Right ventricle myocardium inferior (tissue), 1 donor: ENCODE measurements around the gene MS4A15. TPM values are rescaled to one million over a fixed set of nuclear protein-coding genes. Genes with fewer than 3 reads are reported as not detected.

ENCODE experiments used
- ATAC-seq: fragments of 200-7000 bp; cut with Tn5 transposase; one replicate; pipeline ENCODE4 v1.9.1; 2020; ENCODE audit warnings: mild to moderate bottlenecking, moderate library complexity
- DNase-seq: peaks from one replicate; pipeline ENCODE4 v3.0.0; 2021; ENCODE audit errors: missing footprints
- intact Hi-C: fragments of 100-400 bp; cut with DNase I; formaldehyde crosslinking; loops from one replicate; pipeline ENCODE4 v1.11.0; 2022
- total RNA-seq: library from RNA; stranded (reverse); fragmentation: NEBNext Ultra II Directional; extraction: Animal tissue kit (Norgen Biotek cat#: 25700); gene quantifications from one replicate; pipeline ENCODE4 v1.2.1, GENCODE V29; 2021
- donor health status: DM: no; HTN: yes; CAD: no; lungs with severe emphysema.

MS4A15 gene
- total RNA-seq, 1 donor from 2014 or later = not detected

DNA sequence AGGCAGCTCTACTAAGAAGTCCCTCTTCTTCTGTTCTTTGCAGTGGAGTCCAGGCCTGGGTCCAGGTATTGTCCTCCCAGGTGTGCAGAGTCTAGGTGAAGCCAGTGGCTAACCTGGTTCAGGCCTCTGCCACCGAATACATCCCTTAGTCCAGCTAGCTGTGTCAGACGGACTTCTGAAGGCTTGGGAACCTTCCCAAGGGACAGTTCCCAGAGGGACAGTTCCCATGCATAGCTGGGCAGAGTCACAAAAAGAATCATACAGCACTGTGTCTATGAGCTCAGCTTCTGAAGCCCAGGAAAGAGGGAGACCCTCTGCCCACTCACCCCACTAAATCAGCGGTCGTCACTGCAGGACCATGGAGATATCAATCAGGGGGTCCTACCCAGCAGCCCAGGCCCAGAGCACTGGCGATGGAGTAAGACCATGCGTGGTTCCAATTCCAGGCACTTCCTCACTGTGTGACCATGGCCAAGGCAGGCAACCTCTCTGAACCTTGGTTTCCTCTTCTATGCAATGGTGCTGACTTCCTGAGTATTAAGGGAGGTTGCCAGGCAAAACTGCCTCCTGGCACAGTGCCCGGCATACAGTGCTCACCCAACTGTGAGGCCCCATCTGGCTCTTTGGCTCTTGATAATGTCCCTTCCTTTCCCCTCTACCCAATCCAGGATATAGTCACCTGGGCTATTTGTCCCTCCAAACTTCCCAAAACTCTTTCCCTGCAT, 31.9 kb downstream of the MS4A15 start:
- intact Hi-C loops = no loop called here
- ATAC-seq (no peak), DNase-seq (no peak)

DNA sequence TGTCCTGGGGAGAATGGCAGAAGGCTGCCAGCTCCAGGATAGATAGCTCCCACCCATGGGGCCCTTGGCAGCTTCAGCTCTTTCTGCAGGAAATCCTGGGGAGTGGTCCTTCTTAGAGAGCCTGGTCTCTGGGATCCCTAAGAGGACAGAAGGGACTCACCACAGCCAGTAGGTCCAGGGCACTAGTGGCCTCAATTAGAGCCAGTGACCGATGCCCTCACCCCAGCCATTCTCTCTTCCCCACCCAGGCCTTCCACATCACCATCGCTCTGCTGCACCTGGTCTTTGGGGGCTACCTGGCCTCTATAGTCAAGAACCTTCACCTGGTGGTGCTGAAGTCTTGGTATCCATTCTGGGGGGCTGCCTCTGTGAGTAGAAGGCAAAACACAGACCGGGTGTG, 34.1 kb downstream of the MS4A15 start:
- ATAC-seq (no peak), DNase-seq (no peak)
- intact Hi-C loops = no loop called here

DNA sequence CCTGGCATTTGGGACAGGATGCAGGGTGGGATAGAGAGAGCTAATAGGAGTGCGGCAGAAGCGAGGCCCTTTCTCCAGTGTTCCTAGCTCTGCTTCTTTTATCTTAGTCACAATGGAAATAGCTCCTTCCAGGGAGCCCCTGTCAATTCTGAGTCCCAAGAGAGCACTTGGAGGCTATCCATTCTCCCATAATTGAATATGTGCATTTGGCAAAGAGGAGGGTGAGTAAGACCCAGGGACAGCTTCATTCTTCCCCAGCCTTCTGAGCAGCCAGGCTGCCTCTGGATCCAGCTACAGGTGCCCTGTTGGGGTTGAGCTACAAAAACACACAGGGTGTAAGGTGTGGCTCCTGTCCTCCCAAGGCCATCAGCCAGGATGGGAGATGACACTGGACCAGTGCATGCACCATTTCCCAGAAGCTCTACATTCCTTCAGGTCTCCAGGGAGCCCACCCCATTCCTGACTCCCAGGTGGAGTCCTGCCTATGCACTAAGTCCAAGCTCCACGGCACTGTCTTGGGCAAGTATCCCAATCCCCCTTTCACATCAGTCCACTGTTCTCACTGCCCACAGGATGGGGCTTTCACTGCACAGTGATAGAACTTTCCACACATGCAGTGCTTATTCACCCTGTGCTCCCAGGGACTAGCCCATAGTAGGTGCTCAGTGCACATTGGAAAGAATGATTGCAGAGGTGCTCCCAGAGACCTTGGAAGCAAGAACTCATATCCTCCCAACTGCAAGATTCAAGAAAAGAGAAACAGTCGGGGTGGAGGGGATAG, 34.7 kb downstream of the MS4A15 start:
- DNase-seq = no peak

DNA sequence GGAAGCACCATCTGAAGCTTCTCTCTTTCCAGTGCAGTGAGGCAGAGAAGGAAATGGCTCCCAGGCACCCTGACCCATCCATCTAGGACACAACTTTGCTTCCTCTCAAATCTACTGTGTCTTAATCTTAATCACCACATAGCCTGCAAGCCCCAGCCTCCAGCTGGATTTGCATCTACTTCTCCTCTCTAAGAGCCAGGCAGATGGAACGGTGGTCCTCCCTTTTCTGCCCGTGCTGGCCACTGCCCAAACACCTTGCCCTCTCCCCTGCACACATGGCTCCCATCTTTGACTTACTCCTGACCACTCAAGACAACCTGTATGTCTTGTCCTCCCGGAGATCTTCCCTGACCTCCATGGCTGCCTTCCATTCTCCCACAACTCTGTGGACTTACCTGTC, 35.9 kb downstream of the MS4A15 start:
- ATAC-seq = no peak
- intact Hi-C loops = no loop called here
- no peak for DNase-seq

More for the DNA sequence above, 34.7 kb downstream of the MS4A15 start:
- intact Hi-C loops = no loop called here
- no peak for ATAC-seq

DNA sequence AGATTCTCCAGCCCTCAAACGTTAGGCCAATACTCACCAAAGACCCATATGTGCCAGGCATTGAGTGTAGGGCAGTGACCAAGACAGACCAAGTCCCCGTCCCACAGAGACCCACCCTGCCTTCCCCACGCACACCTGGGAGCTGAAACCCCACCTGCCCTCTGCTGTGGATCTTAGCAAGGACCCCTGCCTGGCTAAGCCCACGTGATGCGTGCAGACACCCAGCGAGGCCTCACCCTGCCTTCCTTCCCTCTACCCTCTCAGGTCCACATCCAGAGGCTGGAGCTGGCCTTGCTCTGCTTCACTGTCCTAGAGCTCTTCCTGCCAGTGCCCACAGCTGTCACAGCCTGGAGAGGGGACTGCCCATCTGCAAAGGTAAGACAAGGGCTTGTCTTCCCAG, 38.6 kb downstream of the MS4A15 start:
- DNase-seq (no peak), ATAC-seq (no peak)
- intact Hi-C loops = no loop called here

DNA sequence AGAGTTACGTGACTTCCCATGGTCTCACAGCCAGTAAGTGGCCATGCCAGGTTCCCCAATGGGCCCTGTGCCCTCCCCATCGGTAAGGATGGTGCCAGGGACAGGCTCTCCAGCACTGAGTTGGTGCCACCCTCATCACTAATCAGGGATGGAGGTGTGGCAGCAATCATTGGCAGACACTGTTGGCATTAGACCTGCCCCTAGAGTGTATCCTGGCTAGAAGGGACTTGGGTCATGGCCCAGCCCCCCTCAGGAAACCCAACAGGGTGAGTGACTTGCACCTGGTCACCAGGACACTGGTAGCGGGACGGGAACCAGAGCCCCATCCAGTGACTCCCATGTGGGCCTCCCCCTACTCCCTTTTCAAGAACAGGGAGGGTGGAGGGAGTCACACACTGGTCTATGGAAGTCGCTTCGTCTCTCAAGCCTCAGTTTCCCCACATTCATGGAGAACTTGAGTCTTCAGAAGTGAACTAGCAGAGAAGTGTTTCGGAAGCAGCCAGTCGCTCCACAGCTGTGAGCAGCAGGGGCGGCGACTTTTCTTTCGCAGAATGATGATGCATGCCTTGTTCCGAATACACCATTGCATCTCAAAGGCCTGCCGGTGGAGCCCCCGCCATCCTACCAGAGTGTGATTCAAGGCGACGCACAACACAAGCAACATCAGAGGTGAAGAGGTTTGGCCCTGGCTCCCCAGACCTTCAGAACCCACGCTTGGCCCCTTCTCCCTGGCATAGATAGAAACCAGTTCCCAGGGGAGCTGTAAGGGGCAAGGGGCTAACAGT, 41.4 kb downstream of the MS4A15 start:
- ATAC-seq (no peak), DNase-seq (no peak)
- intact Hi-C loops = no loop called here

DNA sequence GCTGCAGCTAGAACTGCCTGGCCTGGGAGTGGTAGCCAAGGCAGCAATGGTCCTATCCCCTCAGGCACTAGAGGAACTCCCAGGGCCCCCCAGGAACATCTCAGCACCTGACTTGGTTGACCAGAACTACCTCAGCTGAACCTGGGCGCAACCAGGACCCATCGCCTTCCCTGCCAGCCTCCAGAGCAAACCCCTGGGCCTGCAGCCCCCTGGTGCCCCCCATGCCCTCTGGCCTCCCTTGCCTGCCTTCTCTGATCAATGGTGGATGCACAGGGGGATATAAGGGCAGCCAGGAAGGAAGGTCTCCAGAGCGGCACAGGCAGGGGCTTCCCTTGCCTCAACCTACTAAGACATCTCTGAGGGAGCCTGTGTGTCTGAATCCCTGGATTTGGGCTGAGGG, 42.0 kb downstream of the MS4A15 start:
- intact Hi-C loops = no loop called here
- no peak for DNase-seq
- no peak for ATAC-seq

DNA sequence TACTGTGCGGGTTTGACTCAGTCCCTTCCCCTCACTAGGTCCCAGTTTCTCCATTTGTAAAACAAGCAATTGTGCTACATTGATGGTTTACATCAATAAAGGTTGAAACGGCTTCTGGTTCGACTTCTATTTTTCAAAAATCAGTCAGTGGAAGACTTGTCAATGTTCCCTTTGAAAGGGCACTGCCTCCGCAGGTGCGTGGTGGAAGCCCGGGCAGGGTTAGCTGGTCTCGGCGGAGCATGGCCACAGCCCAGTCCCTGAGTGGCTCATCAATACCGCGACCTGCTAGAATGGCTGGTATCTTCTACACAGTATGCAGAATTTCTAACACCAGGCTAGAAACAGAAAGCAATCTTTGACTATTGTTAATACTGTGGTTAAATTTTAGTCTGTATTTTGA, 44.5 kb downstream of the MS4A15 start:
- intact Hi-C loops = no loop called here
- ATAC-seq (no peak), DNase-seq (no peak)

DNA sequence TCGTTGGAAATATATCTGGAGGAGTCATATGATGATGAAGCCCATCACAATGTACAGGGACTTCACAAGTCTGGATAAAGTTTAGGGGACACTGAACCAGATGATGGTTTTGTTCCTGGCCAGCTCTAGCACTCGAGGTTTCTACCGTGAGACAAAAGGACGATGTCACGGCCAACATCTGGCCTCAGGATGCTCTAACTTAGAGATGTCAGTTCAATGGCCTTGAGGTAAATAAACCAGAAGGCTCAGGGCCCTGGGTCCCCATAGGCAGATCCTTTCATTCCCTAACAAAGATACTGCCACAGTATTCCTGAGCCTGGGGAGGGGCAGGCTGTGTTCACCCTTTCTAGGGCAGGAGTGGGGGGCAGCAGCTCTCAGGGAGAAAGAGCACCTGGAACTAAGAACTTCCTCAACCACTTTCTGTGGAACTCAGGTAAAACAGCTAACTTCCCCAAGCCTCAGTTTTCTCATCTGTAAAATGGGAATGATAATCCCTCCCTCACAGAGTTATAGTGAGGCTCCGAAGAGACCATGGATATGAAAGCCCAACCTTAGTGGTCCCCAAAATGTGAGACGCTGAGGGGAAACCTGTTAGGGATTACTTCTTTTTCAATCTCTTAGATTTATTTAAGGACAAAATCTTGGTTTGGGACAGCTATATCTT, 46.7 kb downstream of the MS4A15 start:
- no peak for DNase-seq
- no peak for ATAC-seq
- intact Hi-C loops = no loop called here

DNA sequence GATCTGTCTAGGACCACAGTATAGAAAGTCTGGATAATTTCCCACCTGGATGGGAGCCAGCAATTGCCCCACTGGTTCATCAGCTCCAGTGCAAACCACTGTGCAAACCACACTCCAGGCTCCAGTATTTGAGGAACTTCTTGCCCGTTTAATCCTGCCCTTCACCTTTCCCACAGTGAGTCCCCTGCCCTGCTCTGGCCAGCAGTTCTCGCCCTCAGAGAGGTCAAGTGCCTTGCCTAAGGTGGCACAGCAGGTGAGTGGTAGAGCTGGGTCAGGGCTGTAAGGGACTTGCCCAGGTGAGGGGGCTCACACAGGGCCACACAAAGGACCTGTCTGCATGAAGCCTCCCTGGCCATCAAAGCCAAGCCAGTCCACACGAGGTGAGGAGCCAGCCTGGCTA, 52.6 kb downstream of the MS4A15 start:
- DNase-seq (no peak), ATAC-seq (no peak)
- intact Hi-C loops = no loop called here

DNA sequence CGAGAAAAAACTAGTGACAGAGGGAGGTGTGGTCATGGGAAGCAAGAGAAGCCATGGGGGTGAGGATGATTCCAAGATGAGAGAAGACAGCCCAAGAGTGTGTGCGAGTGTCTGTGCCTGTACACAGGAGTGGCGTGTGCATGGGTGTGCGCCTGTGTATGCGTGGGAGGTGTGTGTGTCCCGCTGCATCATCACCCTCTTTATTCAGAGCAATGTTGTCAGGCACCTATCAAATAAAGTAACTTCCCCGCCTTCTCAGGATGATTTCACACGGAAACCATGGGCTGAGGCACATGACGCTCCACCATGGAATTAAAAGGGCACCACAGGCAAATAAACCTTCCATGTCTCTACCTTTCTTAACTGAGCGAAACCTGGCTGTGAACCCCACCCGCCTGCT, 53.0 kb downstream of the MS4A15 start:
- ATAC-seq (no peak), DNase-seq (no peak)
- intact Hi-C loops = no loop called here

DNA sequence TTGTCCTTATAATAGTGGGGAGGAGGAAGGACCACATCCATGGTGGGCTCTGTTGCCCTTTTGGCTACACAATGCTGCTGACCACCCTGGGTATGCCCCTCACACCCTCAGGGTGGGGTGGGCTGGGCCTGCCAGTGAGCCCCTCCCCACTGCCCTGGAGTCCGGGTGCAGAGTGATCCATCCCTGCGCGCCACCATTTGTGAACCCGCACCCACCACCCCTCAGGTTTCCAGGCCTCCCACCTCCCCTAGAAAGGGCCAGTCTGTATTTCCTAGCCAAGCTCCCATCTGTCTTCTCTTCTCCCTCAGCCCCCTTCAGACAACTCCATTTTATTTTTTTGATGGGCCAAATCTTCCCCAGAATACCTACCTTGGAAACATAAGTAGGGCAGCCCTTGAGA, 53.5 kb downstream of the MS4A15 start:
- DNase-seq = no peak
- ATAC-seq = no peak
- intact Hi-C loops = no loop called here

DNA sequence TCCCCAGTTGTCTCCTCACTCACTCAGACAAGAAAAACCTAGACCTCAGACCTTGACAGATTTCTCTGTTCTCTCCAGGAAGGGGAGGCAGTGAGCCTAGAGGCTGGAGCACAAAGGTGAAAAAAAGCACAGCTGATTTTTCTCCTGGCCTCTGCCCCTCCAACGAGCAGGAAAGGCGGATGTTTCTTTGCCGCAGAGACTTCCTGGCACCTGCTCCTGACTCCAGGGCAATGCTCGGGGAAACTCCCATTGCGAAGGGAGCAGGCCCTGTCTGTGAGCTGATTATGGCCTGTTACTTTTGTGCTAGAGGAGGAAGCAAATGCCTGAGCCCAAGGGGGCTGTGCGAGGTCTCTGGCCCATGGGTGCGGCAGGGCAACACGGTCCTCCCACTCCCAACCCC, 53.9 kb downstream of the MS4A15 start:
- intact Hi-C loops = no loop called here
- no peak for DNase-seq
- no peak for ATAC-seq

DNA sequence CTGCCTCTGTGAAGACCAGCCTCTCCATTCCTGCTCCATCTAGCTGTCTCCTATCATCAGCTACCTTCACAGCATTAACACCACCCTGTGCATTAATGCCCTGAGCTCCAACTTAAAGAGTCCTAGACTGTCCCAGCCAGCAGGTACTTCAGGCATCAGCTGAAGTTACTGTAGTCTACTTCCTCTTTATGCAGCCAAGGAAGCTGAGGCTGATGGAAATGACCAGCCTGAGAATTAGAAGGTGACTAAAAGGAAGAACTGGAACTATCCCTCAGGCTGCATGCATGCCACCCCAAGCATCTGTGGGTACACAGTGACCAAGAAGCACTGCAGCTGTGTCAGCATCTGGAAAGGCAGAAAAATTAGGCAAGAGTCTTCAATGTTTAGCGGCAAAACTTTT, 56.7 kb downstream of the MS4A15 start:
- no peak for ATAC-seq

DNA sequence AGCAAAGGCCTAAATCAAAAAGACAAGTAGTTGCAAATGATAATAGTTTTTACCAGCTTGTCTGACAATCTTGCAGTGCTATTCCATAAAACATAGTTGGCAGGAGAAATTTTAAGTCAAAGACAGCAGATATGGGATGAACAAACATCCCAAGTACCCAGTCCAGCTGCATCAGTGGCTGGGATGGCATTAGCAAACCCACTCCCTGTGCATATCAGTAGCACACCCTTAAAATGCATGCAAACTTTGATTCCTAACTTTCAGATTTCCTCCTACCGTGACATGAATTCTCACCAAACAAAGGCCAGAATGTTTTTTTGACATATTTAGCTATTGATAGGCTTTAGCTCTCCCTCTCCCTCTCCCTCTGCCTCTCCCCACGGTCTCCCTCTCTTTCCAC, 57.4 kb downstream of the MS4A15 start:
- no peak for ATAC-seq
- intact Hi-C loops = no loop called here
- DNase-seq = no peak

More for the DNA sequence above, 56.7 kb downstream of the MS4A15 start:
- intact Hi-C loops = no loop called here
- no peak for DNase-seq

DNA sequence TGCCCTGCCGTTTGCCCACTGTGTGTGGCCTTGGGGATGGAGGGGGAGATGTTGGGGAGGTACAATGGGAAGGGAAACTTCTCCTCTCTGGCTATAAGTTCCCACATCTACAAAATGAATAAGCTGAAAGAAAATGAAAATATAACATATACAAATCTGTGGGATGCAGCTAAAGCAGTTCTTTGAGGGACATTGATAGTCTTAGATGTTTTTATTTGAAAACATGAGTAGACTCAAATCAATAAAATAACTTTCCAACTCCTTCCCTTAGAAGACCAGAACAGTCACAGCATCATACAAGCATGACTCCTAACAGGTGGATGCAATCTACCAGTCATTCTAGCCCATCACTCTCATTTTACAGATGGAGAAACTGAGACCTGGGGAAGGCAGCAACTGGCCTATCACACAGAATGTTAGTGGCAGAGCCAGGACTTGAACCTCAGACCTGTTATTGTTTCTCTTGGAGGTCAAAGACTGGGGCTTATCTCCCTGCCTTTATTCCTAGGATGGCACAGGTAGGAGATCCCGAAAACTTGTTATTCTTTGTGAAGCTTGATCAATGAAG, 60.0 kb downstream of the MS4A15 start:
- no peak for DNase-seq
- ATAC-seq = no peak
- intact Hi-C loops = no loop called here

DNA sequence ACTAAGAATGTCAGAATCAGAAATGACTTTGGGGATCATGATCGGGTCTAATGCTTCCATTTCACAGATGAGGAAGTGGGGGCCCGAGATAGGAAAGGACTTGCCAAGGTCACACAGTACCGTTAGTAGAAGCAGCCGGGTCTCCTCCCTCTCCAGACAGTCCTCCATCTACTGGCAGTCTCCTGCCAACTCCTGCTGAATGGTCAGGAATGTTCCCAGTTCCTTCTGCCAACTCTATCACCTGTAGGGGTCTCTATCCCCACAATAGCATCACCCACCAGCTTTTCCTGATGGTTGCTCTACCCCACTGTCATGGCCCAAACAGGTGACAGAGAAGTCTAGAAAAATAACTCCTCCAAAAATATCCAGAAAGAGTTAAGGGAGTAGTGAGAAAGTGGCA, 61.4 kb downstream of the MS4A15 start:
- DNase-seq (no peak), ATAC-seq (no peak)
- intact Hi-C loops = no loop called here

DNA sequence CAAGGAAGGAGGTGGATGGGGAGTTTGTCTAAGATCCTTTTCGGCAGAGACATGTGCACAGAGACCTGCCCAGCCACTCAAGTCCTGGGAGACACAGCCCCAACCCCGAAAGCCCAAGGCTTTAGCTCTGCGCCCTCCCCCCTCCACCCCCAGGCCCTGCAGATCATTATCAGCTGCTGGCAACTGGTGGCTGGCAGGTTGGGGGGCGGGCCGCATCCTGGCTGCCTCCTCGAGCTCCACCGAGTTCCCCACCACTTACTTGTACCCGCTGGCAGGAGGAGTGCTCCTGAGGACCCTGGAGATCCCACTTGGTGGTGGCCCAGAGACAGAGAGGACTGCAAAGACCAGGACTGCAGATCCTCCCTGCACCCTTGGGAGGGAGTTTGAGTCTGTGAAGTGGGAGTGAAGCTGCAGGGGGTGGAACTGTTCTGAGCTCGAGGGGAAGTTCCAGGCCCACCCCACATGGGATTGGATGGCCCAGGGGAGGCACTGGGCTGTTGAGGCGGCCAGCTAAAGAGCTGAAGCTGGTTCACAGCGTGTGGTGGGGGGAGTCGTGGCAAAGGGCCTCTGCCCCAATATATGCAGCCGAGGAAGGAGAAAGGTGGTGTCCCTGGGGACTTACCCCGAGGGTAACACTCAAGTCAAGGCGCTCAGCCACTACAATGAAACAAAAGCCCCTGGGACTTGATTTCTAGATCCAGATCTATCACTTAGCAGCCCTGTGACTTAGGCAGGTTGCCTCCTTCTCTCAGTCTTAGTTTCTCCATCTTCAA, 65.3 kb downstream of the MS4A15 start:
- DNase-seq = no peak
- no peak for ATAC-seq
- intact Hi-C loops = no loop called here
